Measurements from ENCODE around the gene NDUFAF5. TPM values are rescaled to one million over a fixed set of nuclear protein-coding genes. Genes with fewer than 3 reads are reported as not detected.

Gene NDUFAF5
- total and polyA plus RNA-seq, 2 of the 8 experiments (the other 6 are each of a cell fraction or from before 2014, with no cell fraction given) = 11.8 to 32.3 TPM

DNA sequence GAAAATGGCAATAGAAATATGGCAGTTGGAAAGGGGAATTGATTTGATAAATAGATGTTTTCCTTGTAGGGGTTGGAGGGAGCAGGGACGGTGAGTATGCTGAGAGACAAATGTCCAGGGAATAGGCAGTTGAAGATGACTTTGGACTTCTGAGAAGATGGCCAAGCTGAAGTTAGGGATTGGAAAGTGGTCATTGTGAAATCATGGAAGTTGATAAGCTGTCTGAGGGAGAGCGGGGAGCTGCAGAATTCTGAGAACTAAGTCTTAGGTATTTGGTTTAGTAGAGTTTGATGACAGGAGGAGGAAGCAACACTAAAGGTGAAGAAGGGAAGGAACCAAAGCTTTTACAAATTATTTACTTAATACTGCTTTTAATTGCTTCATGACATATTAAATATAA, 15.1 kb downstream of the NDUFAF5 start:
- Histone ChIP-seq H3K9ac (replicated peaks in 1 of 4; ENCODE audit: extremely low read depth in 1 of 4, low read depth in 3 of 4, low read length in 3 of 4) (no peak overlapping the region), H3K4ac (replicated peaks; ENCODE audit: insufficient read length, low read depth, low read length) (no peak overlapping the region), H4K5ac (ENCODE audit: insufficient read length, low read depth, low read length) (no peak overlapping the region), H3K23ac (ENCODE audit: insufficient read length) (no peak overlapping the region), H4K91ac (replicated peaks; ENCODE audit: insufficient read length, low read length) (no peak overlapping the region), H3K4me1 (replicated peaks in 1 of 4; ENCODE audit: control insufficient read depth in 3 of 4, insufficient read depth in 4 of 4, low read length in 3 of 4) (no peaks in the 10 kb centered on the region), H2BK15ac (ENCODE audit: low read length) (no peak overlapping the region), H3K9me3 (ENCODE audit: insufficient read depth in 2 of 2, low read depth in 1 of 2, low read length in 1 of 2) (no peaks in the 10 kb centered on the region), H2BK12ac (ENCODE audit: low read depth, low read length) (no peak overlapping the region), H3K36me3 (ENCODE audit: control insufficient read depth in 2 of 4, insufficient read depth in 4 of 4, low read length in 3 of 4) (peaks cover 21 to 73% (median 47%) of the 10 kb centered on the region in 4 experiments), H2AK5ac (ENCODE audit: low read depth, low read length) (no peak overlapping the region), H4K20me1 (replicated peaks in 1 of 2; ENCODE audit: control insufficient read depth in 1 of 2, insufficient read depth in 2 of 2, low read length in 2 of 2) (peaks cover 0 to 5% of the 10 kb centered on the region in 2 experiments), H3K18ac (ENCODE audit: extremely low read depth, low read length) (no peak overlapping the region), H3K23me2 (ENCODE audit: low read depth, low read length) (peaks cover 2% of the 10 kb centered on the region; the same call in 1 of the 2 replicates), H3K27ac (ENCODE audit: low read depth, low read length) (no peak overlapping the region), H3K27me3 (replicated peaks in 1 of 4; ENCODE audit: control insufficient read depth in 3 of 4, extremely low read depth in 1 of 4, insufficient read depth in 3 of 4, low read length in 3 of 4) (no peaks in the 10 kb centered on the region), H3K79me2 (ENCODE audit: control insufficient read depth in 1 of 2, insufficient read depth in 2 of 2, low read length in 2 of 2) (no peaks in the 10 kb centered on the region), H3K14ac (ENCODE audit: insufficient read length) (no peak overlapping the region), H2BK5ac (ENCODE audit: low read depth, low read length) (no peak overlapping the region), H2BK20ac (ENCODE audit: low read length) (no peak overlapping the region), H2BK120ac (replicated peaks; ENCODE audit: low read depth, low read length) (no peak overlapping the region), H3K4me3 (ENCODE audit: extremely low read depth in 1 of 4, insufficient read depth in 2 of 4, low read depth in 3 of 4, low read length in 4 of 4) (no peak overlapping the region), H2AFZ (ENCODE audit: low read length) (no peak overlapping the region), H3K56ac (replicated peaks; ENCODE audit: insufficient read length, low read depth, low read length) (no peak overlapping the region), H3K79me1 (ENCODE audit: low read depth, low read length) (0 out of 2 replicates have a peak, but pooled peaks cover 2% of the 10 kb centered on the region), H3K4me2 (ENCODE audit: insufficient read depth in 1 of 2, low read depth in 2 of 2, low read length in 2 of 2) (no peak overlapping the region), H4K8ac (ENCODE audit: extremely low read depth, insufficient read depth, low read length) (no peak overlapping the region)
- FAIRE-seq (no peak), DNase-seq (ENCODE audit: low read depth in 1 of 2, low spot score in 2 of 2) (no peak)
- ChIA-PET POLR2A (ENCODE audit: partially characterized antibody) (interaction anchor here (1.3 to 2.4 kb wide), 3 partner anchors 8 to 14 kb away, joined by 5 to 12 read pairs (median 5); partner anchors contain the start of genes ESF1 and NDUFAF5), CTCF (ENCODE audit: partially characterized antibody) (interaction anchor here (0.6 to 1.0 kb wide), 2 partner anchors 12 to 21 kb away, joined by 4 to 6 read pairs; no protein-coding TSS in a partner anchor)
- 93 to 100% methylated on average over 1 to 2 of the region's 2 CpGs for whole genome bisulfite sequencing, 2 experiments (ENCODE audit: extremely low coverage in 1 of 2, insufficient coverage in 1 of 2, insufficient read length in 1 of 2, insufficient replicate concordance in 2 of 2, low coverage in 1 of 2, low lambda C conversion rate in 2 of 2, missing lambda C conversion rate in 1 of 2)
- TF ChIP-seq SP4 (IDR thresholded peaks at IDR 0.05; ENCODE audit: low read length) = no peak
- TF ChIP-seq CBX5 (IDR thresholded peaks at IDR 0.05; ENCODE audit: low read depth, low read length) = no peak
- TF ChIP-seq RNF2 (IDR thresholded peaks at IDR 0.05; ENCODE audit: borderline replicate concordance, low read depth, low read length, missing control alignments, poor library complexity, severe bottlenecking) = no peak
- no peak for TF ChIP-seq RXRA (IDR thresholded peaks at IDR 0.05; ENCODE audit: insufficient read depth, low read depth, low read length)
- no peak for TF ChIP-seq CREB1 (IDR thresholded peaks at IDR 0.05)
- TF ChIP-seq FOSL1 (IDR thresholded peaks at IDR 0.05; ENCODE audit: insufficient read depth, low read depth, low read length) = no peak
- TF ChIP-seq, protein P1, sequence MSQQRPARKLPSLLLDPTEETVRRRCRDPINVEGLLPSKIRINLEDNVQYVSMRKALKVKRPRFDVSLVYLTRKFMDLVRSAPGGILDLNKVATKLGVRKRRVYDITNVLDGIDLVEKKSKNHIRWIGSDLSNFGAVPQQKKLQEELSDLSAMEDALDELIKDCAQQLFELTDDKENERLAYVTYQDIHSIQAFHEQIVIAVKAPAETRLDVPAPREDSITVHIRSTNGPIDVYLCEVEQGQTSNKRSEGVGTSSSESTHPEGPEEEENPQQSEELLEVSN (IDR thresholded peaks at IDR 0.05) = no peak
- TF ChIP-seq SRF (IDR thresholded peaks at IDR 0.05; ENCODE audit: low read depth, low read length) = no peak
- TF ChIP-seq MAFK (IDR thresholded peaks at IDR 0.05; ENCODE audit: low read depth, low read length) = no peak
- no peak for TF ChIP-seq JUN (IDR thresholded peaks at IDR 0.05; ENCODE audit: low read depth, low read length)
- TF ChIP-seq BRCA1 (IDR thresholded peaks at IDR 0.05; ENCODE audit: low read depth, low read length) = no peak
- no peak for TF ChIP-seq EGR1 (IDR thresholded peaks at IDR 0.05; ENCODE audit: borderline replicate concordance, low read depth, low read length)
- no peak for TF ChIP-seq PHF8 (conservative IDR thresholded peaks at IDR 0.05; ENCODE audit: low read depth, low read length)
- TF ChIP-seq BACH1 (IDR thresholded peaks at IDR 0.05; ENCODE audit: low read length) = no peak
- no peak for TF ChIP-seq YY1 (IDR thresholded peaks at IDR 0.05; ENCODE audit: low read depth, low read length)
